ENCODE data around the gene SEMA6B.
"Not testable (repeated sequence)": the region's sequence is repeated elsewhere in the genome, so short reads cannot be mapped to it uniquely, and the experiment has no call there.

SEMA6B gene

DNA sequence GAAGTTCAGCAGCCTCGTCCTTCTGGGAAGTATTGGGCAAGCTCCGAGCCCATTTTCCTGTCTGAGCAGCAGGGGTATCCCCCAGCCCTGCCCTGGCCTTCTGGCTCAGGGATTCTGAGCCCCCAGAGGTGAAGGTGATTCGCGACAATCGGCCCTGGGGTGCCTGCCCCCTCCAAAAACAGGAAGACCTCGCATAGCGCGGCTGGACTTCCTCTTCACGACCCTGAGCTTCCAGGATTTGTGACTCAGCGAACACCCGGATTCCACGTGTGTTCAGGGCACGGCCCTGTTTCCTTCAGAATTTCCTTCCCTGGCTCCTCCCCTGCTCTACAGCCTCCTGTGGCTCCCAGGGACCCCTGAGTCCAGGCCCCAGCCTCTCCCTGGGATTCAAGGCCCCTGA, at the start of gene SEMA6B:
SEMA6B (minus strand) TSS at position 116 of the 400 bp plus-strand sequence. CDS start 1,227 bp downstream, outside the sequence.
- DNase-seq = no peak

DNA sequence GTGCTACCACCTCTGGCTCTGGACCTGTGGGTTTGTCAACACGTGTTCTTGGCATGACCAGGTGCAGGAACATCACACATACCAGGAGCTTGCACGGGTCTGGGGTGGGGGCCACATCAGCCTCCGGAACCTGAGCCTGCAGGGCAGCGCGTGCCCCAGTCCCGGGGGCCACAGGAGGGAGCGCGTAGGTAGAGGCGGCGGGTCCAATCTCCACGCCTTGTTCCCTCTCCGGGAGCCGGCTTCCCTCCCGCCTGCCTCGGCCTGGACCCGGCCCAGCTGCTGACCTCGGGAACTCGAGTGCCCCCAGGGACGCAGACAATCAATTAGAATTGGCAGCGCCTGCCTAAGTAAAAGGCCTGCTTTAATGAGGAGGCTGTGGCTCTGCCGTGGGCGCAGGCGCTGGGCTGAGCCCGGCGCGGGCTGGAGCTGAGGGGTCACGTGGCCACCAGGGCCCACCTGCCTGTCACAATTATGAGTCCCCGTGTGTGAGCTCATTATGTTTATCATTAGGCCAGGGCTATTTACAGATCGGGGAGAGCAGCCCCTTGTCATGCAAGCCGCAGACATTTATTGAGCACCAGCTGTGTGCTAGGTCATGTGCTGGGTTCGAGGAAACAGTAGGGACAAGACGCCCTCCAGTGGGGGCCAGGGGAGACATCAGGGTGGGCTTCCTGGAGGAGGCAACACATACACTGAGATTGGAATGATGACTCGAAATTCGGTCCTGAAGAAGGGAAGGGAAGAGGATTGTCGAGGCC, 47.6 kb upstream of the SEMA6B start:
- DNase-seq = no peak

DNA sequence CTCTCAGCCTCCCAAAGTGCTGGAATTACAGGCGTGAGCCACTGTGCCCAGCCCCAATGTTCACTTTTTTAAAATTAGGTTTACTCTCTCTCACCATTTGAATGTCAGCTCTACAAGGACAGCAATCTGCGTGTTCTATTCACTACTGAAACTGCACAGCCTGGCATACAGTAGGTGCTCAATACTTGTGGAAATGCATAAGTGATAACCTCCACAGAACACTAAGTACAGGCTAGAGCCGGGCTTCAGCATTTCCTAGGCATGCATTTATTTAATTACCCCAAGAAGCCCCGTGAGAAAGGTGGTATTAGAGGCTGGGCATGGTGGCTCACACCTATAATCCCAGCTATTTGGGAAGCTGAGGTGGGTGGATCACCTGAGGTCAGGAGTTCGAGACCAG, 46.7 kb upstream of the SEMA6B start:
- no peak for DNase-seq

- DNase-seq = no peak
Measured at GRCh38 chr19:4604912-4605311, 45.4 kb upstream of the SEMA6B start.

GRCh38 chr19:4602915-4603314, 43.4 kb upstream of the SEMA6B start:
- DNase-seq = no peak

DNA sequence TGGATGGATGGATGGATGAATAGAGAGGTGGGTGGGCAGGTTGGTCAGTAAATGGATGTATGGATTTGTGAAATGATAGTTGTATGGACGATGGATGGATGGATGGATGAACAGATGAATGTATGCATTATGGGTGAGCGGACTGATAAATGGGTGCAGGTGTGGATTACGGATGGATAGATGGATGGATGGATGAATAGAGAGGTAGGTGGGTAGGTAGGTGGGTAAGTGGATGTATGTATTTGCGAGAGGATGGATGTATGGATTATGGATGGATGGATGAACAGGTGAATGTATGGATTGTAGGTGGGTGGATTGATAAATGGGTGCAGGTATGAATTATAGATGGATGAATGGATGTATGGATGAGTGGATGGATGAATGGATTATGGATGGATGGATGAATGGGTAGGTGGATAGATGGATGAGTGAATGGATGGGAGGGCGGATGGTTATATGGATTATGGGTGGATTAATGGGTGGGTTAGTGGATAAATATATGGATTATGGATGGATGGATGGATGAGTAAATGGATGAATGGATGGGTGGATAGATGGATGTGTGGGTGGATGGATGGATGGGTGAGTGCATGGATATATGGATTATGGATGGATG, 42.8 kb upstream of the SEMA6B start:
- DNase-seq = no peak

DNA sequence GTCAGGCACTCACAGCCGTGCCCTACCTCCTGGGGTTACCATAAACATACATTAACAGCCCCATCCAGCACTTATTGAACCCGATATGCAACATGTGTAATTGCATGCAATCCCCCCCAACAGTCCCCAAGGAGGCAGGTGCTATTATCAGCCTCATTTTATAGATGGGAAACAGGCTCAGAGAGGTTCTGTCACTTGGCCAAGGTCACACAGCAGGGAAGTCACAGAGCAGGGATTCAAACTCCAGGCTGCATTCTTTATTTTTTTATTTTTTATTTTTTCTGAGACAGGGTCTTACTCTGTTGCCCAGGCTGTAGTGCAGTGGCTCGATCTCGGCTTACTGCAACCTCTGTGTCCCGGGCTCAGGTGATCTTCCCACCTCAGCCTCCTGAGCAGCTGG, 41.4 kb upstream of the SEMA6B start:
- no peak for DNase-seq

DNA sequence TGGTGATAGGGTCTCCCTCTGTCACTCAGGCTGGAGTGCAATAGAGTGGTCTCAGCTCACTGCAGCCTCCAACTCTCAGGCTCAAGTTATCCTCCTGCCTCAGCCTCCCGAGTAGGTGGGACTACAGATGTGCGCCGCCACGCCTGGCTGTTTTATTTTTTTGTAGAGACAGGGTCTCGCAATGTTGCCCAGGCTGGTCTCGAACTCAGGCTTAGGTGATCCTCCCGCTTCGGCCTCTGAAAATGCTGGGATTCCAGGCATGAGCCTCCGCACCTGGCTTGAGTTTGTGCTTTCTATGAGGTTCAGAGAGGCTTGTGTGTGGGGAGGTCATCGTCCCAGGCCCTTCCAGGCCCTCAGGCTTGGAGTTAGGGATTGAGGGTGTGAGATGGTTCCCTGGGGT, 40.6 kb upstream of the SEMA6B start:
- no peak for DNase-seq

- DNase-seq = no peak
Measured at GRCh38 chr19:4598712-4599111, 39.2 kb upstream of the SEMA6B start.

DNA sequence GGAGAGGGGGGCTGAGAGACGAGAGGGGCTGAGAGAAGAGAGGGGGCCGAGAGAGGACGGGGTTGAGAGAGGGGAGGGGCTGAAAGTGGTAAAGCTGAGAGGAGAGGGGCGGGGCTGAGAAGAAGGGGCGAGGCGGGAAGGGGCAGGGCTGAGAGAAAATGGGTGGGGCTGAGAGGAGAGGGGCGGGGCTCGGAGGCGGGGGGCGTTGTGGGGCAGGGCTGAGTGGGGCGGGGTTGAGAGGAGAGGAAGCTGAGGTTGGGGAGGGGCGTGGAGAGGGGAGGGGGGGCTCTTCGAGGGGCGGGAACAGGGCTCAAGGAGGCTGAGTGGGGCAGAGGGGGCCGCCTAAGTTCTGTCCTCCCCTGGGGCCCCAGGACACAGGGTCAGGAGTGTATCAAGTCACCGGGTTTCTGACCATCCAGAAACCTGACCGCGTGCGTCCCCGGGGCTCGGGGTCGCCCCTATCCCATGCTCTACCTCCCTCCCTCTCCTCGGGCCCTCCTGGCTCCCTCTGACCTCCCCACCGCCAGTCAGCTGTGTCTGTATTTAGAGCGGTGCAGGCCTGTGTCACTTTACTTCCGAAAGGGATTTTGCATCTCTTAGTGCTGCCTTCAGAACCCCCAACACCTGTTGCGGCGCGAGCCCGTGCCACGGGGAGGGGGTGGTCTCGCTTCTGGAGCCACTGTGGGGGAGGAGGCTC, 38.6 kb upstream of the SEMA6B start:
- peak; percentile 54 for DNase-seq

GRCh38 chr19:4597278-4597974, 37.9 kb upstream of the SEMA6B start:
- no peak for DNase-seq

DNA sequence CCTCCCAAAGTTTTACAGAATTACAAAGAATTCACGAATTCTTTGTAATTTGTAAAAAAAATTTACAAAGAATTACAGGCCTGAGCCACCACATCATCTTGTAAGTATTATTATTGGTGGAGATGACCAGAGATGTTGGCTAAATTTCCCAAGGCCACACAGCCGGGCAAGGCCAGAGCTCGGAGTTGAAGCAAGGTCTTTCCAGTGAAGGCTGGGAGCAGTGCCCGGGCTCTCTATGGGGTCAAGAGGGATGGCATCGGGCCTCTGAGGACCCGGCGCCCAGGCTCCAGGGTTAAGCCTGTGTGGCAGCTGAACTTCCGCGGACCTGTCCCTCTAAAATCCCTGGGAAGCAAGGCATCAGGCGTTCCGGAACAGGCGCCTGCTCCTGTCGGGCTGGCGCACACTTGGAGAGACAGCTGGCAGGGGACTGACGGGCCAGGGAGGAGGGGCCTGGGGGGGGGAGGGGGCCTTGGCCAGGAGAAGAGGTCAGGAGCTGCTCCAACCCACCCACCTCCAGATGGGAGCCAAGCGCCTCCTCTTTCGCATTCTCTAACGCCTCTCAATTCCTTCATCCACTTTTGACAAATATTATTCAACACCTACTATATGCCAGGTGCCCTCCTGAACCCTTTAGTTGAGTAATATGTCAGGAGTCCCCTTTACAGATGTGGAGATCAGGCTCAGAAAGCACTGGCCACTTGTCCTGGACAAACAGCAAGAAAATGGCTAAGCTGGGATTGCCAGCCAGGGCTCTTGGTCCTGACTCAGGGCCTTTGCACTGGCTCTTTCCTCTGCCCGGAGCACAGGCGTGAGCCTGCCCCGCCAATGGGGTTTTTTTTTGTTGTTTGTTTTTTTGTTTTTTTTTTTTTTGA, 36.8 kb upstream of the SEMA6B start:
- no peak for DNase-seq

DNA sequence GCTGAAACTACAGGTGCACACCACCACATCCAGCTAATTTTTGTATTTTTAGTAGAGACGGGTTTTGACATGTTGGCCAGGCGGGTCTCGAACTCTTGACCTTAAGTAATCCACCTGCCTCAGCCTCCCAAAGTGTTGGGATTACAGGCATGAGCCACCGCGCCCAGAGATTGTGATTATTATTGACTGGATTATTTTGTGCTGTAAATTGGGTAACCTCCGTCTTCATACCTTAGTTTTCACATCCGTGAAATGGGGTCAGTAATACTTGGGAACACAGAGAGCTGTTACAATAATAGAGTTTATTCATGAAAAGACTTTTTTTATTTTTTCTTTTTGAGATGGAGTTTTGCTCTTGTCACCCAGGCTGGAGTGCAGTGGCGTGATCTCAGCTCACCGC, 35.7 kb upstream of the SEMA6B start:
- not testable (repeated sequence) for DNase-seq

DNA sequence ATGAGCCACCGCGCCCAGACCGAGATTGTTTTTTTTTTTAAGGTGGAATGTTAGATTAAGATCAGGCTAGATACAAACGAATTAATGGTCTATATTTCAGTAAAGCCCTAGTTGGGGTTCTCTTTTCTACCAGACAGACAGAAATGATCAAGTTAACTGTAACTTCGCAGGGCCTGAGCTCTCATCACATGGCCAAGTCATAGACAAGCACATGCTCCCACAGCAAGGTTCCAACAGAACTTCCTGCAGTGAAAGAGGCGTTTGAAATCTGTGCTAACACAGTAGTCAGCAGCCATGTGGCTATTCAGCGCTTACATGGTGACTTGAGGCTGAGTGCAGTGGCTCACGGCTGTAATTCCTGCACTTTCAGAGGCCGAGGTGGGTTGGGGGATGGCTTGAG, 34.7 kb upstream of the SEMA6B start:
- DNase-seq = no peak

- DNase-seq = no peak
Measured at GRCh38 chr19:4593409-4593851, 33.9 kb upstream of the SEMA6B start.

- DNase-seq = no peak
Measured at GRCh38 chr19:4592445-4592844, 33.0 kb upstream of the SEMA6B start.

- DNase-seq = no peak
Measured at GRCh38 chr19:4591320-4591719, 31.8 kb upstream of the SEMA6B start.

- DNase-seq = no peak
Measured at GRCh38 chr19:4590559-4590958, 31.1 kb upstream of the SEMA6B start.

DNA sequence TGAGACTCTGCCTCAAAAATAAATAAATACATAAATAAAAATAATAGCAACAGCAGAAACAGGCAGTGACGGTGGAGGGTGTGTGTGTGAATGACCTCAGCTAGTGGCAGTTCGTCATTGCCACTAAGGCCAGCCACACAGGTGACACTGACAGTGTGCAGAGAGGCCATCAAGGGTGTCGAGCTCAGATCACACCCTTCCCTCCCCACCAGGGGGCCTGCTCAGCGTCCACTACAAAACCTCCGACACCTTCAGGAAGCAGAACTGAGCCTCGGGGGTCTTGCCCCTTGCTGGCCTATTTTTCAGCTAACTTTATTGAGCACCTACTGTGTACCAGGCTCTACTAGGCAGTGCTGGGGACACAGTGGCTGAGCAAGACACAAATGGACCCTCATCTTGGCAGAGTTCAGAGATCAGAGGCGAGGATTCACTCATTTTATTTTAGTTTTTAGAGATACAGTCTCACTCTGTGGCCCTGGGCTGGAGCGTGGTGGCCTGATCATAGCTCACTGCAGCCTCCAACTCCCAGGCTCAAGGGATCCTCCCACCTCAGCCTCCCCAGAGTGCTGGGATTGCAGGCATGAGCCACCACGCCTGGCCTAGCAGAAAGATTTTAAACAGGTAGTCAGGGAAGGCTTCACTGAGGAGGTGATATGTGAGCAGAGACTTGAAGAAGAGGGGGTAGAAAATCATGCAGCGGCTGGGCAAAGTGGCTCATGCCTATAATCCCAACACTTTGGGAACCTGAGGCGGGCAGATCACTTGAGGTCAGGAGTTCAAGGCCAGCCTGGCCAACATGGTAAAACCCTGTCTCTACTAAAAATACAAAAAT, 30.3 kb upstream of the SEMA6B start:
- DNase-seq = peak; percentile 19

DNA sequence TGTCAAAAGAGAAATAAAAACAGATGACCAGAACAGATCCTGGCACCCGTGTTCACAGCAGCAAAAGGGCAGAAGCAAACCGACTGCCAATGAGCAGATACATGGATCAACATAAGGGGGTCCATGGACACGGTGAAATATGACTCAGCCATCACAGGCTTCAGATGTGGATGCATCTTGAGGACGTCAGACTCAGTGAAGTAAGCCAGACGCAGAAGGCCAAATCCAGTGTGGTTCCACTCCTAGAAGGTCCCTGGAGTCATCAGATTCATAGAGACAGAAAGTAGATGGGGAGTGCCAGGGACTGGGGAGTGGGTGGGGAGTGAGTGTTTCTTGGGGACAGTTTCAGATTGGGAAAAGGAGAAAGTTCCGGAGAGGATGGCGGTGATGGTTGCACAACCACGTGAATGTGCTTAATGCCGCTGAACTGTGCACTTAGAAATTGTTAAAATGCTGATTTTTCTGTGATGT, 28.8 kb upstream of the SEMA6B start:
- no peak for DNase-seq

DNA sequence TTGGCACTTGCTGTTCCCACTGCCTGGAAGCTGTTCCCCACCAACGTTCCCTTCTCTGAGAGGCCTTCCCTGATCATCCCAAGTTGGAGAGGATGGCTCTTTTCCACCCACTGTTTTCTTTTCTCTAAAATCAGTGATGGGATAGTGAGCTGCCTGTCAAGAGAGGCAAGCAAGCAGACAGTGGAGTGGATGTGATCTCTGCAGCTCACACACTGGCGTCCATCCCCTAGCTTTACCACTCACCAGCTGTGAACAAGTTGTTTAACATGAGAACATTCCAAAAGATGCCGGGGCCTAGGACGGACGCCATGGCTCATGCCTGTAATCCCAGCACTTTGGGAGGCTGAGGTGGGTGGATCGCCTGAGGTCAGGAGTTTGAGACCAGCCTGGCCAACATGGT, 28.0 kb upstream of the SEMA6B start:
- no peak for DNase-seq
